HG03066 (cell line): ENCODE measurements around the gene ST6GALNAC6.
"Not testable (repeated sequence)": the region's sequence is repeated elsewhere in the genome, so short reads cannot be mapped to it uniquely, and the experiment has no call there.

Experiments used
- ATAC-seq: cut with Tn5 transposase; IDR thresholded peaks from one replicate; pipeline ENCODE4 v1.9.1; 2021; ENCODE audit warnings: low read depth; ENCODE audit not compliant: unreplicated experiment

Gene ST6GALNAC6

GRCh38 chr9:127838375-127839078, 60.9 kb downstream of the ST6GALNAC6 start:
- ATAC-seq = no peak

- no peak for ATAC-seq
Measured at GRCh38 chr9:127837346-127837745, 62.1 kb downstream of the ST6GALNAC6 start.

- not testable (repeated sequence) for ATAC-seq
Measured at GRCh38 chr9:127836561-127836960, 62.8 kb downstream of the ST6GALNAC6 start.

- ATAC-seq = no peak
Measured at GRCh38 chr9:127835991-127836516, 63.3 kb downstream of the ST6GALNAC6 start.
